Neural cell (in vitro differentiated cells): ENCODE results near the gene SPDEF. TPM values are rescaled to one million over a fixed set of nuclear protein-coding genes. Genes with fewer than 3 reads are reported as not detected.

ENCODE experiments used
- H2AFZ ChIP-seq: fragments of 200-600, 300-800 bp; sonication (generic), shearing (Covaris generic); 2 replicates; pipeline ENCODE4 v1.6.0; 2014; ENCODE audit warnings: low read depth, mild to moderate bottlenecking, antibody characterized with exemption, low read length, moderate library complexity
- H3F3A ChIP-seq: fragments of 200-600 bp; shearing (Covaris generic); 2 replicates; pipeline ENCODE4 v1.6.1; 2016; ENCODE audit warnings: mild to moderate bottlenecking, moderate library complexity, mixed read lengths, antibody characterized with exemption, low read length; ENCODE audit not compliant: insufficient read depth, poor library complexity, severe bottlenecking
- H3K27ac ChIP-seq: fragments of 200-600, 300-800 bp; sonication (generic), shearing (Covaris generic); 2 replicates; pipeline ENCODE4 v1.5.1; 2014; ENCODE audit warnings: mild to moderate bottlenecking, low read length, moderate library complexity
- H3K27me3 ChIP-seq: fragments of 300-800, 200-600 bp; sonication (generic), shearing (Covaris generic); 2 replicates; pipeline ENCODE4 v1.6.0; 2014; ENCODE audit warnings: mild to moderate bottlenecking, low read depth, low read length, moderate library complexity; ENCODE audit not compliant: insufficient read depth
- H3K36me3 ChIP-seq: fragments of 300-800, 200-600 bp; sonication (generic), shearing (Covaris generic); 2 replicates; pipeline ENCODE4 v1.5.1; 2014; ENCODE audit warnings: mild to moderate bottlenecking, antibody characterized with exemption, low read length, moderate library complexity; ENCODE audit not compliant: insufficient read depth
- H3K4me2 ChIP-seq: fragments of 300-800, 200-600 bp; sonication (generic), shearing (Covaris generic); 2 replicates; pipeline ENCODE4 v1.6.0; 2014; ENCODE audit warnings: mild to moderate bottlenecking, low read length
- H3K4me3 ChIP-seq: fragments of 300-800, 200-600 bp; sonication (generic), shearing (Covaris generic); 2 replicates; pipeline ENCODE4 v1.5.1; 2014; ENCODE audit warnings: mild to moderate bottlenecking, low read length, moderate library complexity
- H3K79me2 ChIP-seq: fragments of 200-600 bp; shearing (Covaris generic); replicated peaks from 2 replicates; pipeline ENCODE4 v1.6.0; 2014; ENCODE audit warnings: mild to moderate bottlenecking, low read length, moderate library complexity; ENCODE audit not compliant: insufficient read depth
- H3K9ac ChIP-seq: fragments of 300-800, 200-600 bp; sonication (generic), shearing (Covaris generic); 2 replicates; pipeline ENCODE4 v1.6.1; 2016; ENCODE audit warnings: mild to moderate bottlenecking, low read length, mixed read lengths
- H3K9me2 ChIP-seq: fragments of 200-600 bp; shearing (Covaris generic); 2 replicates; pipeline ENCODE4 v1.6.1; 2016; ENCODE audit warnings: mild to moderate bottlenecking, low read length, mixed read lengths; ENCODE audit not compliant: insufficient read depth
- H3K9me3 ChIP-seq: fragments of 200-600, 300-800 bp; sonication (generic), shearing (Covaris generic); 2 replicates; pipeline ENCODE4 v1.6.1; 2016; ENCODE audit warnings: mild to moderate bottlenecking, mixed run types, low read length, moderate library complexity, mixed read lengths
- H4K20me1 ChIP-seq: fragments of 200-600 bp; shearing (Covaris generic); 2 replicates; pipeline ENCODE4 v1.6.1; 2016; ENCODE audit warnings: mild to moderate bottlenecking, mixed run types; ENCODE audit not compliant: insufficient read depth
- EP300 ChIP-seq: fragments of 450-650 bp; conservative IDR thresholded peaks from 2 replicates; pipeline ENCODE4 v1.6.1; 2014; ENCODE audit warnings: antibody characterized with exemption, mild to moderate bottlenecking, moderate library complexity; ENCODE audit not compliant: poor library complexity, severe bottlenecking
- EZH2 ChIP-seq: fragments of 200-600, 300-800 bp; shearing (Covaris generic), sonication (generic); IDR thresholded peaks from 2 replicates; pipeline ENCODE4 v1.6.1; 2014; ENCODE audit warnings: antibody characterized with exemption, low read length, borderline replicate concordance, mild to moderate bottlenecking; ENCODE audit not compliant: insufficient read depth, poor library complexity, severe bottlenecking
- MXI1 ChIP-seq: fragments of 450-650 bp; conservative IDR thresholded peaks from 2 replicates; pipeline ENCODE4 v1.6.1; 2014; ENCODE audit warnings: antibody characterized with exemption, mild to moderate bottlenecking; ENCODE audit not compliant: poor library complexity, severe bottlenecking
- POLR2AphosphoS5 ChIP-seq: IDR thresholded peaks from 2 replicates; pipeline ENCODE4 v1.6.1; 2012
- RAD21 ChIP-seq: fragments of 450-650 bp; conservative IDR thresholded peaks from 2 replicates; pipeline ENCODE4 v1.6.1; 2014; ENCODE audit warnings: antibody characterized with exemption, mild to moderate bottlenecking, moderate library complexity
- SMC3 ChIP-seq: fragments of 450-650 bp; conservative IDR thresholded peaks from 2 replicates; pipeline ENCODE4 v1.6.1; 2014; ENCODE audit warnings: antibody characterized with exemption, mild to moderate bottlenecking, moderate library complexity; ENCODE audit not compliant: poor library complexity
- TAF1 ChIP-seq: IDR thresholded peaks from 2 replicates; pipeline ENCODE4 v1.6.1; 2012; ENCODE audit warnings: low read depth
- polyA plus RNA-seq: library from polyadenylated mRNA; depleted of rRNA; stranded (reverse); fragments of >200 nt; gene quantifications from 2 replicates; pipeline ENCODE4 v1.2.3, GENCODE V29; 2014
- TF ChIP-seq, protein P1 (sequence below): IDR thresholded peaks from 2 replicates; pipeline ENCODE4 v1.6.1; 2012; ENCODE audit warnings: borderline replicate concordance
- TF ChIP-seq, protein P2 (sequence below): fragments of 450-650 bp; IDR thresholded peaks from 2 replicates; pipeline ENCODE4 v1.5.1; 2014; ENCODE audit warnings: antibody characterized with exemption, mild to moderate bottlenecking, moderate library complexity; ENCODE audit not compliant: poor library complexity, severe bottlenecking

SPDEF gene
- polyA plus RNA-seq, 1 donor from 2014 or later: 0.36 TPM

GRCh38 chr6:34544052-34544604 is 12.0 kb downstream of the SPDEF start:
- H3K4me3 ChIP-seq: no peak overlapping the region
- no peaks in the 10 kb centered on the region for H3K27me3 ChIP-seq
- no peak overlapping the region for H2AFZ ChIP-seq
- H3K9me2 ChIP-seq: no peaks in the 10 kb centered on the region
- no peaks in the 10 kb centered on the region for H3K36me3 ChIP-seq
- H4K20me1 ChIP-seq: no peaks in the 10 kb centered on the region
- no peak overlapping the region for H3K27ac ChIP-seq
- H3F3A ChIP-seq: no peaks in the 10 kb centered on the region
- no peak overlapping the region for H3K9ac ChIP-seq
- no peak overlapping the region for H3K4me2 ChIP-seq
- H3K9me3 ChIP-seq: no peaks in the 10 kb centered on the region
- TF ChIP-seq, protein P1, sequence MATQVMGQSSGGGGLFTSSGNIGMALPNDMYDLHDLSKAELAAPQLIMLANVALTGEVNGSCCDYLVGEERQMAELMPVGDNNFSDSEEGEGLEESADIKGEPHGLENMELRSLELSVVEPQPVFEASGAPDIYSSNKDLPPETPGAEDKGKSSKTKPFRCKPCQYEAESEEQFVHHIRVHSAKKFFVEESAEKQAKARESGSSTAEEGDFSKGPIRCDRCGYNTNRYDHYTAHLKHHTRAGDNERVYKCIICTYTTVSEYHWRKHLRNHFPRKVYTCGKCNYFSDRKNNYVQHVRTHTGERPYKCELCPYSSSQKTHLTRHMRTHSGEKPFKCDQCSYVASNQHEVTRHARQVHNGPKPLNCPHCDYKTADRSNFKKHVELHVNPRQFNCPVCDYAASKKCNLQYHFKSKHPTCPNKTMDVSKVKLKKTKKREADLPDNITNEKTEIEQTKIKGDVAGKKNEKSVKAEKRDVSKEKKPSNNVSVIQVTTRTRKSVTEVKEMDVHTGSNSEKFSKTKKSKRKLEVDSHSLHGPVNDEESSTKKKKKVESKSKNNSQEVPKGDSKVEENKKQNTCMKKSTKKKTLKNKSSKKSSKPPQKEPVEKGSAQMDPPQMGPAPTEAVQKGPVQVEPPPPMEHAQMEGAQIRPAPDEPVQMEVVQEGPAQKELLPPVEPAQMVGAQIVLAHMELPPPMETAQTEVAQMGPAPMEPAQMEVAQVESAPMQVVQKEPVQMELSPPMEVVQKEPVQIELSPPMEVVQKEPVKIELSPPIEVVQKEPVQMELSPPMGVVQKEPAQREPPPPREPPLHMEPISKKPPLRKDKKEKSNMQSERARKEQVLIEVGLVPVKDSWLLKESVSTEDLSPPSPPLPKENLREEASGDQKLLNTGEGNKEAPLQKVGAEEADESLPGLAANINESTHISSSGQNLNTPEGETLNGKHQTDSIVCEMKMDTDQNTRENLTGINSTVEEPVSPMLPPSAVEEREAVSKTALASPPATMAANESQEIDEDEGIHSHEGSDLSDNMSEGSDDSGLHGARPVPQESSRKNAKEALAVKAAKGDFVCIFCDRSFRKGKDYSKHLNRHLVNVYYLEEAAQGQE: no peak
- TF ChIP-seq EZH2: no peak
- TF ChIP-seq POLR2AphosphoS5: no peak
- TF ChIP-seq SMC3: no peak
- no peak for TF ChIP-seq RAD21
- TF ChIP-seq TAF1: no peak
- no peak for TF ChIP-seq MXI1
- H3K79me2 ChIP-seq: no peaks in the 10 kb centered on the region

GRCh38 chr6:34543421-34543820 is 12.7 kb downstream of the SPDEF start:
- Histone ChIP-seq H3K79me2 (no peaks in the 10 kb centered on the region), H3K36me3 (no peaks in the 10 kb centered on the region), H3K27me3 (no peaks in the 10 kb centered on the region), H3K27ac (no peak overlapping the region), H3K9me3 (no peaks in the 10 kb centered on the region), H3K9me2 (no peaks in the 10 kb centered on the region), H2AFZ (no peak overlapping the region), H3K4me2 (no peak overlapping the region), H3K9ac (no peak overlapping the region), H3K4me3 (no peak overlapping the region), H3F3A (no peaks in the 10 kb centered on the region), H4K20me1 (no peaks in the 10 kb centered on the region)
- no peak for TF ChIP-seq EZH2
- TF ChIP-seq, protein P1: no peak
- TF ChIP-seq MXI1: no peak
- no peak for TF ChIP-seq SMC3
- TF ChIP-seq, protein P2, sequence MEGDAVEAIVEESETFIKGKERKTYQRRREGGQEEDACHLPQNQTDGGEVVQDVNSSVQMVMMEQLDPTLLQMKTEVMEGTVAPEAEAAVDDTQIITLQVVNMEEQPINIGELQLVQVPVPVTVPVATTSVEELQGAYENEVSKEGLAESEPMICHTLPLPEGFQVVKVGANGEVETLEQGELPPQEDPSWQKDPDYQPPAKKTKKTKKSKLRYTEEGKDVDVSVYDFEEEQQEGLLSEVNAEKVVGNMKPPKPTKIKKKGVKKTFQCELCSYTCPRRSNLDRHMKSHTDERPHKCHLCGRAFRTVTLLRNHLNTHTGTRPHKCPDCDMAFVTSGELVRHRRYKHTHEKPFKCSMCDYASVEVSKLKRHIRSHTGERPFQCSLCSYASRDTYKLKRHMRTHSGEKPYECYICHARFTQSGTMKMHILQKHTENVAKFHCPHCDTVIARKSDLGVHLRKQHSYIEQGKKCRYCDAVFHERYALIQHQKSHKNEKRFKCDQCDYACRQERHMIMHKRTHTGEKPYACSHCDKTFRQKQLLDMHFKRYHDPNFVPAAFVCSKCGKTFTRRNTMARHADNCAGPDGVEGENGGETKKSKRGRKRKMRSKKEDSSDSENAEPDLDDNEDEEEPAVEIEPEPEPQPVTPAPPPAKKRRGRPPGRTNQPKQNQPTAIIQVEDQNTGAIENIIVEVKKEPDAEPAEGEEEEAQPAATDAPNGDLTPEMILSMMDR: no peak
- TF ChIP-seq TAF1: no peak
- no peak for TF ChIP-seq RAD21
- TF ChIP-seq EP300: no peak
- TF ChIP-seq POLR2AphosphoS5: no peak
